Measurements from ENCODE around the gene SMG7.

The SMG7 gene

DNA sequence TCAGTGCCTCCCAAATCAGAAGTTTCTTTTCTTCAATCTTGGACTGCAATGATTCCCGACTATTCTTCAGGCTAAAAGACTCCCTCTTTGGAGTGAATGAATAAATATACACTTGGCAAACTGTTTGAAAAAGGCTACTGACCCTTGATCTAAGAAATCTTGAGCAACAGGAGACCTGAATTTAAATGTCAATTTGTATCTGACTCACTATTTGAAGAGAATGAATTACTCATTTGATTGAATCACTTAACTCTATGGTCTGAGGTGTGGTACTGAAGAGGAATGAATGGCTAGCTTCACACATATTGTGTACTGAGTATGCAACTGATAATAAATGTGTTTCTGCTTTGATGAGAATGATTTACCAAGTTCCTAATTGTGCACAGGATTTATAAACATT, 4.6 kb upstream of the SMG7 start:
- DNase-seq (ENCODE audit: low spot score), result peak; percentile 50

DNA sequence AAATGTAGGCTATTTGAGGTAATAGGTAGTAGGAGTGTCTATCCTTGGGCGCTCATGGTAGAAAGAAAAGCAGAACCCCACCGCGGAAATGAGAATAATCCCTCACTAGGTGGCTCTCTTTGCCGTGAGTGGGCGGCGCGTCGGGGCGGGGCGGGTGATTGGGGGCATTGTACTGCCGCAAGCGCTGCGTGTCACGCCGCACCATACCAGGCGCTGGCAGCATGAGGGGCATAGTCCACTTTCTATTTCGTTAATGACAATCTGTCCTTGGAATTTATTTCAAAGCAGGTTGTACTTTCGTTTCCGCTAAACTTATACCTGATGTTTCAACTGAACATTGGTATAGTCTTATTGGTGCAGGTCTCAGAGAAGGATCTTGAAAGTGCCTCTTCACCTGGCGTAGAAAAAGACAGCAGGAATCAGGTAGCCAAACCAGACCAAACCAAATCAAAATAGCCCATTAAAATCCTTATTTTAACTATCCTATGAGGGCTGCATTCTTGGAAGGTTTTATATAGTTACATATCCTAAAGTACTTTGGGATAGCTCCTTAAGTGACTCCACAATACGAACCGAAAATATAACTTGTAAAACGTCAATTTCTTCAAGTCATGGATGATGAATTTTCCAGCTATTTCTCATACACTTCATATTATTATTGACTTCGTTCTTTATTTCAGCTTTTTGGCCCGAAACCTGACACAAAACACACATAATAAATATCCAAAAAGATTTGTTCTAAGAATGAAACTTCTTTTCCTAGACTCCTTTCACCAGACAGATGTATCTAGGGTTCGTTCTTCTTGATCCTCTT, 1.9 kb upstream of the SMG7 start:
- DNase-seq (ENCODE audit: low spot score), result peak; percentile 88

GRCh38 chr1:183470961-183471742, 1.1 kb upstream of the SMG7 start:
- DNase-seq (ENCODE audit: low spot score), result peak; percentile 88

GRCh38 chr1:183471743-183472487, 384 bp upstream of the SMG7 start:
- peak; percentile 95 for DNase-seq (ENCODE audit: low spot score)

- DNase-seq (ENCODE audit: low spot score), result peak; percentile 48
Observed at GRCh38 chr1:183473217-183473536, 878 bp downstream of the SMG7 start.

DNA sequence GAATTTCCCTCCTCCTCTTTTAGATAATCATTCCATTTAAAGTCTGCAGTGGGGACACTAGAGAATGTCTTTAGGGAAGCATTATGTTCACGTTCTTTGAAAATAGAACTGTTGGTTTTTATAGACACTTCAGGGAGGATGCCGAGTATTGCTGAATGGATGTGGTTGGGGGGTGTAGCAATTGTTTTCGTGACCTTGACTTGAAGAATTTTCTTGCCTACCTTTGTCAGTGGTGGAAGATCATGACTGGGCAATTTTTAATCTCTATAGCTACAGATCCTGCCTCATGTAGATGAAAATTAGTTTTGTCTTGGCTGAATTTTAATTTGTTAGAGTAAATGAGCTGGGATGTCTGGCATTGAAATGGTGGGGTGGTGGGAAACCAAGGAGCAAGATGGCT, 3.8 kb downstream of the SMG7 start:
- no peak for DNase-seq (ENCODE audit: low spot score)

GRCh38 chr1:183477986-183478781, 5.9 kb downstream of the SMG7 start:
- DNase-seq (ENCODE audit: low spot score), result no peak

GRCh38 chr1:183480971-183481441, 8.7 kb downstream of the SMG7 start:
- no peak for DNase-seq (ENCODE audit: low spot score)

- DNase-seq (ENCODE audit: low spot score), result no peak
Observed at GRCh38 chr1:183483224-183483623, 10.9 kb downstream of the SMG7 start.

DNA sequence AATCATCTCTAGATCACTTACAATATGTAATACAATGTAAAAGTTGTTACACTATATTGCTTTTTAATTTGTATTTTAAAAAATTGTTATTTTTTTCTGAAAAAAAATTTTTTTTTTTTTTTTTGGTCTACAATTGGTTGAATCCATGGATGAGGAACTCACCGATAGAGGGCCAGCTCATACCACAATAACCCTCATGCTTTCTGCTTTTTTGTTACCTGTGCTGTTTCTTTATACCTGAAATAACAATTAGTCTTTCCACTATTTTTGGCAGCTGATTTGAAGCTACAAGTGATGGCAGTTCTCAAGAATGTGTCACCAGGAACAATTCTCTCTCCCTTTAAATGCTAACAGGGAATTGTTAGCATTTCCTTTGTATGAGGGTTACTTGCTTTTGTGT, 12.0 kb downstream of the SMG7 start:
- DNase-seq (ENCODE audit: low spot score), result no peak

GRCh38 chr1:183484851-183485250, 12.6 kb downstream of the SMG7 start:
- no peak for DNase-seq (ENCODE audit: low spot score)

GRCh38 chr1:183487674-183488442, 15.6 kb downstream of the SMG7 start:
- DNase-seq (ENCODE audit: low spot score), result no peak

- DNase-seq (ENCODE audit: low spot score), result no peak
Observed at GRCh38 chr1:183490932-183491331, 18.6 kb downstream of the SMG7 start.

DNA sequence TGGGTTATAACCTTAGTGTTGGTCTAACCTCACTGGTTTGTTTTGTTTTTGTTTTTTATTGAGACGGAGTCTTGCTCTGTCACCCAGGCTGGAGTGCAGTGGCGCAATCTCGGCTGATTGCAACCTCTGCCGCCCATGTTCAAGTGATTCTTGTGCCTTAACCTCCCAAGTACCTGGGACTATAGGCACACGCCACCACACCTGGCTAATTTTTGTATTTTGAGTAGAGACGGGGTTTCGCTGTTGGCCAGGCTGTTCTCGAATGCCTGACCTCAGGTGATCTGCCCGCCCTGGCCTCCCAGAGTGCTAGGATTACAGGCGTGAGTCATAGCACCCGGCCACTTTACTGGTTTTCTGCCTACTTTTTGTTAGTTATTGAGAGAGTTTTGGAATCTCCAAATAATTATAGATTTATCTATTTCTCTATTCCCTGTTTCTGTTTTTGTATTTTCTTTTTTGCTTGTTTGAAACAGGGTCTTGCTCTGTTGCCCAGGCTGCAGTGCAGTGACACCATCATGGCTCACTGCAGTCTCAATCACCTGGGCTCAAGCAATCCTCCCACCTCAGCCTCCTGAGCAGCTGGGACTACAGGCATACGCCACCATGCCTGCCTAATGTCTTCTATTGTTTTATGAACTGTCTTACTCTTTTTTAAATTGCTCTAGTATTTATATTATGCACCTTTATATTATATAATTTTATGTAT, 21.4 kb downstream of the SMG7 start:
- no peak for DNase-seq (ENCODE audit: low spot score)

- no peak for DNase-seq (ENCODE audit: low spot score)
Observed at GRCh38 chr1:183495420-183495819, 23.1 kb downstream of the SMG7 start.

- DNase-seq (ENCODE audit: low spot score), result no peak
Observed at GRCh38 chr1:183497218-183497617, 24.9 kb downstream of the SMG7 start.

- no peak for DNase-seq (ENCODE audit: low spot score)
Observed at GRCh38 chr1:183498342-183498991, 26.2 kb downstream of the SMG7 start.

DNA sequence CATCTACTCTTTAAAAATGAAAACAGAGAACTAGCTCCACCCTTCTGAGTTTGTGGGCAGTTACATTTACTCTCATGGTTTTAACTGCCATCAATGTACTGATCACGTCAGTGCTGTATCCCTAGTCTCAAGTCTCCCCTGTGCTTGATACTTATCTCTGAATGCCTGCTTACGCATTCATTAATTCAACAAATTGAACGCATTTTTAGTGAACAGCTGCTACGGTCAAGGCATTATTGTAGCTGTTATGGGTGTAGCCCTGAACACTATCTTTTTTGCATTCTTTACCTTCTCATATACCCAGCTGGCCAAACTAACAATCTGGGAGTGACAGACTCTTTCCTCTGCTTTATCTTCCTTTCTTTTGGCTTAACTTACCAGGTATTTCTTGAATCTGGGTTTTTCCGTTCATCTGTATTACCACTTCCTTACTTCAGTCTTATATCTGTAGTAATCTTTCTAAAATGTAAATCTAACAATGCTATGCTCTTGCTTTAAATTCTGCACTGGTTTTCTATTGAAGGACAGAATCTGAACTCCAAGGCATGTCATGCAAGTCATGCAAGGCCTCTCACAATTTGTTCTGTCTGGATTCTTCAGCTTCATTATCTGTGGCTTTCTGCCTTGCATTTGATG, 33.3 kb downstream of the SMG7 start:
- no peak for DNase-seq (ENCODE audit: low spot score)

GRCh38 chr1:183506561-183506960, 34.3 kb downstream of the SMG7 start:
- no peak for DNase-seq (ENCODE audit: low spot score)

All from RKO (cell line).